ENCODE data around the gene RNF151. TPM values are rescaled to one million over a fixed set of nuclear protein-coding genes. Genes with fewer than 3 reads are reported as not detected.

The RNF151 gene
- total and polyA plus RNA-seq, 2 of the 13 experiments (the other 11 are each of a cell fraction or from before 2014, with no cell fraction given), result not detected

DNA sequence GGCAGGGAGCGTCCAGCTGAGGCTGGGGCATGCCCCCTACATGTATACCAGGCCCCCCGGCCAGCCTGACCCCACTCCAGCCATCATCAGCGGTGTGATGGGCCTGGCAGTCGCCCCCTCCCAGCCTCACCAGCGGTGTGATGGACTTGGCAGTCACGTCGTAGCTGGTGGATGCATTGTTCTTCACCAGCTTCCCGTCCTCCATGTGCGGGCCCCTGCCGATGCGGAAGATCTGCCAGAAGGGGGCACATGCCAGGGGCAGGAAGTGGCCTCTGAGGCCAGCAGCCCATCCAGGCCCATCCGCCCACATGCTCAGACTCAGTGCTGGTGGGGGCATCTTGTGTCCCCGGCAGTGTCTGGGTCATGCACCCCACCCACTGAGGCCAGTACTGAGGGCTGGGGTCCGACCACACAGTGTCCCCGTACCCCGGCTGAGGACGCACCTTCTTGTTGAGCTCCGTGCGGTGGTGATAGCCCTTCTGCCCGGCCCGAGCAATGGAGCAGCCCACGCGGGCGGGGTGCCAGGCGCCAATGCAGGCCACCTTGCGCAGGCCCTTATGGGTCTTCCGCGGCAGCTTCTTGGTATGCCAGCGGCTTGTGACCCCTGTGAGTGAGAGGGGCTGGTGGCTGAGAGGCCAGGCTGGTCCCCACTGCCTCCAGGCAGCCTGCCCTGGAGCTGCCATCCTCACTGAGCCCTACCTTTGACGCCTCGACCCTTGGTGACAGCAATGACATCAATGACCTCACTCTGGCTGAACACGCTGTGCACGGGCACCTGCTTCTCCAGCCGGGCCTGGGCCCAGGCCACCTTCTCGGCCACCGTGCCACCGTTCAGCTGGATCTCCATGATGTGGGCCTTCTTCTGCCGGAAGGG lies 19.9 kb upstream of the RNF151 start (continued):
- TF ChIP-seq ZBTB49 (CRISPR knock-in tag; IDR thresholded peaks at IDR 0.05; ENCODE audit: borderline replicate concordance) (no peak), TEAD3 (CRISPR knock-in tag; optimal IDR thresholded peaks at IDR 0.05; ENCODE audit: borderline replicate concordance) (peak; percentile 44), ZKSCAN8 (CRISPR knock-in tag; IDR thresholded peaks at IDR 0.05; ENCODE audit: borderline replicate concordance) (no peak), EZH2 (conservative IDR thresholded peaks at IDR 0.05; ENCODE audit: low read depth, low read length) (no peak), CBX5 (CRISPR knock-in tag; IDR thresholded peaks at IDR 0.05; ENCODE audit: borderline replicate concordance) (0 out of 2 replicates have a peak, but pooled peaks have one; percentile 13), MEIS1 (CRISPR knock-in tag; IDR thresholded peaks at IDR 0.05; ENCODE audit: borderline replicate concordance) (no peak), HDAC6 (IDR thresholded peaks at IDR 0.05; ENCODE audit: low read depth, low read length) (no peak), ZNF101 (CRISPR knock-in tag; IDR thresholded peaks at IDR 0.05; ENCODE audit: borderline replicate concordance, low read depth) (no peak), NR2F6 (IDR thresholded peaks at IDR 0.05) (no peak), NR2F6 (CRISPR knock-in tag; IDR thresholded peaks at IDR 0.05) (0 out of 2 replicates have a peak, but pooled peaks have one; percentile 13), ZIK1 (CRISPR knock-in tag; IDR thresholded peaks at IDR 0.05; ENCODE audit: borderline replicate concordance, low read depth) (no peak), ZFX (CRISPR knock-in tag; IDR thresholded peaks at IDR 0.05; ENCODE audit: low read depth) (peak; percentile 46), ZNF446 (CRISPR knock-in tag; IDR thresholded peaks at IDR 0.05) (no peak), TCF7 (IDR thresholded peaks at IDR 0.05; ENCODE audit: low read depth) (no peak)
- TF ChIP-seq, protein P1, sequence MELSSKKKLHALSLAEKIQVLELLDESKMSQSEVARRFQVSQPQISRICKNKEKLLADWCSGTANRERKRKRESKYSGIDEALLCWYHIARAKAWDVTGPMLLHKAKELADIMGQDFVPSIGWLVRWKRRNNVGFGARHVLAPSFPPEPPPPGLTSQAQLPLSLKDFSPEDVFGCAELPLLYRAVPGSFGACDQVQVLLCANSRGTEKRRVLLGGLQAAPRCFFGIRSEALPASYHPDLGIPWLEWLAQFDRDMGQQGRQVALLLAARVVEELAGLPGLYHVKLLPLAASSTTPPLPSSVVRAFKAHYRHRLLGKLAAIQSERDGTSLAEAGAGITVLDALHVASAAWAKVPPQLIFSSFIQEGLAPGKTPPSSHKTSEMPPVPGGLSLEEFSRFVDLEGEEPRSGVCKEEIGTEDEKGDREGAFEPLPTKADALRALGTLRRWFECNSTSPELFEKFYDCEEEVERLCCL (CRISPR knock-in tag; IDR thresholded peaks at IDR 0.05; ENCODE audit: borderline replicate concordance), result no peak
- TF ChIP-seq, protein P2, sequence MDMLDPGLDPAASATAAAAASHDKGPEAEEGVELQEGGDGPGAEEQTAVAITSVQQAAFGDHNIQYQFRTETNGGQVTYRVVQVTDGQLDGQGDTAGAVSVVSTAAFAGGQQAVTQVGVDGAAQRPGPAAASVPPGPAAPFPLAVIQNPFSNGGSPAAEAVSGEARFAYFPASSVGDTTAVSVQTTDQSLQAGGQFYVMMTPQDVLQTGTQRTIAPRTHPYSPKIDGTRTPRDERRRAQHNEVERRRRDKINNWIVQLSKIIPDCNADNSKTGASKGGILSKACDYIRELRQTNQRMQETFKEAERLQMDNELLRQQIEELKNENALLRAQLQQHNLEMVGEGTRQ (IDR thresholded peaks at IDR 0.05; ENCODE audit: low read depth, low read length), result no peak
- TF ChIP-seq, protein P2 (CRISPR knock-in tag; IDR thresholded peaks at IDR 0.05; ENCODE audit: borderline replicate concordance), result no peak

All from HepG2 (cell line).